Astrocyte of the spinal cord (primary cell): Measurements from ENCODE around the gene DNAJA4.

Experiments
- DNase-seq: peaks from one replicate; pipeline ENCODE4 v3.0.0; 2011; ENCODE audit warnings: low read depth, low spot score
- H3K4me3 ChIP-seq: 2 replicates; pipeline ENCODE4 v1.5.1; 2011; ENCODE audit warnings: low read depth, mild to moderate bottlenecking, low read length, moderate library complexity
- in situ Hi-C: cut with HindIII; loops from 2 replicates; pipeline ENCODE4 v1.10.0; 2017; ENCODE audit warnings: low sequenced_read_pairs
- TF ChIP-seq, protein P1 (sequence below): IDR thresholded peaks from 2 replicates; pipeline ENCODE4 v1.5.1; 2012; ENCODE audit warnings: low read depth, mild to moderate bottlenecking, low read length, inconsistent platforms

The DNAJA4 gene

DNA sequence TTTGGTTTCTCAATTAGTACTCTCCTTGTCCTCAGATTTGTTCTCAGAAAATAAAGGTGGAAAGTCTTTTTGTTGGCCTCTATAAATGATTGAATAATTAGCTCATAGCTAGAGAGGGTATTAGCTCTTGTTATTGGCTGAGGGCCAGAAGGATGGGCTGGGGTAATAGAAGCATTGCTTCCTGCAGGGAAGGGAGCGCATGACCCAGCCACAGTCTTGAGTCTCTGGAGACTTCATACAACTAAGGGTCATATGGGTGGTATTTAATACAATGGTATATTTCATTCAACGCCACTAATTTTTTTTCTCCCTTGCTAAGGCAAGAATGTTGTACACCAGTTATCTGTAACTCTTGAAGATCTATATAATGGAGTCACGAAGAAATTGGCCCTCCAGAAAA, 8.4 kb downstream of the DNAJA4 start:
- no peak for DNase-seq
- in situ Hi-C loops = no loop called here
- H3K4me3 ChIP-seq = no peak overlapping the region
- TF ChIP-seq, protein P1, sequence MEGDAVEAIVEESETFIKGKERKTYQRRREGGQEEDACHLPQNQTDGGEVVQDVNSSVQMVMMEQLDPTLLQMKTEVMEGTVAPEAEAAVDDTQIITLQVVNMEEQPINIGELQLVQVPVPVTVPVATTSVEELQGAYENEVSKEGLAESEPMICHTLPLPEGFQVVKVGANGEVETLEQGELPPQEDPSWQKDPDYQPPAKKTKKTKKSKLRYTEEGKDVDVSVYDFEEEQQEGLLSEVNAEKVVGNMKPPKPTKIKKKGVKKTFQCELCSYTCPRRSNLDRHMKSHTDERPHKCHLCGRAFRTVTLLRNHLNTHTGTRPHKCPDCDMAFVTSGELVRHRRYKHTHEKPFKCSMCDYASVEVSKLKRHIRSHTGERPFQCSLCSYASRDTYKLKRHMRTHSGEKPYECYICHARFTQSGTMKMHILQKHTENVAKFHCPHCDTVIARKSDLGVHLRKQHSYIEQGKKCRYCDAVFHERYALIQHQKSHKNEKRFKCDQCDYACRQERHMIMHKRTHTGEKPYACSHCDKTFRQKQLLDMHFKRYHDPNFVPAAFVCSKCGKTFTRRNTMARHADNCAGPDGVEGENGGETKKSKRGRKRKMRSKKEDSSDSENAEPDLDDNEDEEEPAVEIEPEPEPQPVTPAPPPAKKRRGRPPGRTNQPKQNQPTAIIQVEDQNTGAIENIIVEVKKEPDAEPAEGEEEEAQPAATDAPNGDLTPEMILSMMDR = no peak

DNA sequence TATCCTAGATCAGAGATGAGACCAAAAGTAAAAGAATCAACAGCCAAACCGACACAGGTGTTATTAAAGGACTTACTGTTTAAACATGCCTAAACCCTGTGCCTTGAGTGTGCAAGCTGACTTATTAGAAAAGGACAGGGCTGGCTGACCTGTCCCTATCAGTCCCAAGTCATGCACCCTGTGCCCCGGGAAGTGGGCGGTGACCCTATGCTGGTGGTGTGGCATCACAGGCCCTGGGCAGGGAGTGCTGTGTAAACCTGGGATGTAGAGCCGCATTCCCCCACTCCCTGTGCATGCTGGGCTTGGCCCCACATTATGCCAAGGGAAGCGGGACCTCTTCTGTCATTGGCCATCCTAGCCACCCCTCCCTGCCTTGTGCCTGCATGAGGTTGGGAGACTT, 10.6 kb downstream of the DNAJA4 start:
- TF ChIP-seq, protein P1 = no peak
- no peak for DNase-seq
- in situ Hi-C loops = no loop called here
- H3K4me3 ChIP-seq = no peak overlapping the region

DNA sequence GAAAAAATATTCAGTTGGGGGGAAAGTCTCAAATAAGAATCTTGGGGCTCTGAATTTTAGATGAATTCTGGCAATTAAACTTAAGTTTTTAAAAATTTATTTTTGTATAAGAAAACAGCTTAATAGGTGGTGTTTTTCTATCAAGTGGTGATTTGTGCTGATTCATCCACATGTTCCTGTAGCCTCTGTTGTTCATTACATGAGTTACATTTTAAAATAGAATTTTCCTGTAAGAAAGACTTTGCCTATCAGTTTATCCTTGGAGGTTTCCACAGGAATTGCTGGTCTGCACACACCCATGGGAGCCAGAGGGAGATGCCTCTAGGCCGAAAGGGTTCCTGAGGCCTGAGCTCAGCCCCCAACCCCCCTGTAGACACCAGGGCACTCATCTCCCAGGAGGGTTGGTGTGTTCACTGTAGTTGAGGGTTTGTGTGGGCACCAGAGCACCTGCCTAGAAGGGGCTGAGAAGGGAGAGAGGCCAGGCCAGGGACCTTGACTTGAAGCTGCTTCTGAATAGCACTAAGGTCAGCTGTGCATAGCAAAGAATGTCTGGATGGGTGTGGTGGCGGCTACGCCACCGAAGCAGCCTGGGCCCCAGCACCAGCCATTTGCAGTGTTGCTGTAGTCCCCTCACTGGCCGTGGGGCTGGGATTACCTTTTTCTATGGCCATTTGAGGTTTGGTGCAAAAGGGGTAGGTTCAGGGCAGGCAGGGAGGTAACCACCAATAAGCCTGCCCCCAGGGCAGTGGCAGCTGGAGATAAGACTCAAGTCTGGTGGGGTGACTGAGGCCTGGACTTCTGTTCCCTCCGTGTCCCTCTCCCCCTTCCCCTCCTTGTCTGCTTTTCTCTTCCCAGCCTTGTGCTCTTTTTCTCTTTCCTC, 11.9 kb downstream of the DNAJA4 start:
- H3K4me3 ChIP-seq = no peak overlapping the region
- in situ Hi-C loops = no loop called here
- TF ChIP-seq, protein P1 = no peak
- no peak for DNase-seq

DNA sequence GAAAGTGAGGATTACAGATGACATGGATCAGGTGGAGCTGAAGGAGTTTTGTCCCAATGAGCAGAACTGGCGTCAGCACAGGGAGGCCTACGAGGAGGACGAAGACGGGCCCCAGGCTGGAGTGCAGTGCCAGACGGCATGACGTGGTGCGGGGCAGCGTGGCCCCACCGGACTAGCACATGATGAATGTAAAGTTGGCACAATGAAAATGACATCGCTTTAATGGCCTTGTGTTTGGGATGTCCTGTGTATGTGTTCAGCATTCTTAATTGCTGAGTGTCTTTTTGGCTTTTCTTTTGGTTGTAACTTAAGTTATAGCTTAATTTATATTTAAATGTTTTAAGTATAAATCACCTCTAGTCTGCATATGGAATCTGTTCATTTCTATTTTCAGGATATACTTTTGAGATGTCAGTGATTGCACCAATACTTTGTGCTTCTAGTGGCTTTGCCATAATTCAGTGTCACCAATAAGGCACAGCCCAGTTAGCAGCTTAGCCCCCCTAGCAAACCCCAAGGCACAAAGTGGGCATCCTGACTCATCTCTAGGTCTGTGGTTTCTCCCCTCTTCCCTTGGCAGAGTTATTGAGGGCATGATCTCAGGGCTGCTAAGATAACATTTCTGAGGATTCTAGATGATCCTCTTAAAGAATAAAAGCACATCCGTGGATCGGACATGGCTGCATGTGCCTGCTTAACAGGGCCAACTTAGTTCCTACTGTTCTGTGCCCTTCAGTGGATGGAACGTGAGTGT, 16.1 kb downstream of the DNAJA4 start:
- no peak for DNase-seq
- TF ChIP-seq, protein P1 = no peak
- in situ Hi-C loops = no loop called here
- H3K4me3 ChIP-seq = no peak overlapping the region

DNA sequence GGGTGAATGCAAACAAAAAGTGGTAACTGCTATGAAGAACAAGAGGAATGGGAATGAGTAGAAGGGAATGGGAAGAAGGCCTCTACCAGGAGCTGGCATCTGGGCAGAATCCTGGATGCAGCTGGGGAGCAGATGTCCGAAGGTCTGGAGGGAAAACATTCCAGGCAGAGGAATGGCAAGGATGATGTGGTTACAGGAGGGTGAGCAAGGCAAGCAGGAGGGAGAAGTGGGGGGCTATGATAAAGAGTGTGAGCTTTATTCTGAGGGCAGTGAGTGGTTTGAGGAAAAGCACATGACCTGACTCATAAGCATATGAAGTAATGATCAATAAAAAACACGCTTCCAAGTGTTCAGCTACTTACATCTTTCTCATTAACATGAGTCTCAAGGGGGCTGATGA, 18.0 kb downstream of the DNAJA4 start:
- H3K4me3 ChIP-seq = no peak overlapping the region
- in situ Hi-C loops = no loop called here
- TF ChIP-seq, protein P1 = no peak
- DNase-seq = no peak

DNA sequence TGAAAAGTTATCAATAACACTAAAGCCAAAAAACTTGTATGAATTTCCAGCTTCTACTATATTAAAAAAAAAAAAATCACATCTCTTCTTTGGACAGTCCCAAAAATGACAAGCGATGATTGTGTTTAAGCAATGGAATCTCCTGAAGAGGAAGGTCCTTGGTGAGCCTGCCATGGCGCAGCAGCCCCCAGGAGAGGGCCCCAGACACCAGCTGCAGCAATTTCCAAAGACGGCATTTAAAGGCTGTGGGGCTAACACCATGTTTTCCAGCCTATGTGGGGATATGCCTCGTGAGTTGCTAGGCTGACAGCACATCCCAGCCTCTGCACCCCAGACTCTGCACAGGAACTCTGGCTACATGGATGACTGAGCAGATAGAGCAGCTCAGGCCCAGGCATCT, 20.4 kb downstream of the DNAJA4 start:
- TF ChIP-seq, protein P1 = peak; percentile 24
- DNase-seq = no peak
- no peak overlapping the region for H3K4me3 ChIP-seq
- in situ Hi-C loops = no loop called here
